WI38 (cell line): ENCODE data around the gene GPSM1.
A peak's percentile ranks its signal among the peaks of the same experiment; 100 is the strongest.

ENCODE experiments used
- H3K4me3 ChIP-seq: 2 replicates; pipeline ENCODE4 v1.5.1; 2011; ENCODE audit warnings: low read depth, mild to moderate bottlenecking, control low read depth, low read length
- CTCF ChIP-seq: IDR thresholded peaks from 2 replicates; pipeline ENCODE4 v1.5.1; 2012; ENCODE audit warnings: low read depth, mild to moderate bottlenecking, control low read depth, low read length

GPSM1 gene

DNA sequence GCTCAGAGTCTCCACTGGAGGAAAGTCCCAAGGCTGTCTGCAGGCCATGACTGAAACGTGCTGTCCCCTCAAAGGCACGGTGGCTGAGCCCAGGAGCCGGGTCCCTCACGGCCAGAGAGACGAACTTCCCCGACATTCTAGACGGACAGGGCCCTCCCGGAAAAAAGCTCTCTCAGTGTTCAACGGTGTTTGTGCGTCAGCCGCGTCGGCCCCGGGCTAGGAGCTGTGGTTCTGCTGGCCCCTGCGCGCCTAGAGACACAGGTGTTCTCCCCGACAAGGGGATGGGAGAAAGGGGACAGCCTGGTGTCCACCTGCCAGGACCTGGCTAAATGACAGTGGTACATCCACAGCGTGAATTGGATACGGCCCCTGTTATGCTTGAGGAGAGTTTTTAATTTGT lies 5.8 kb upstream of the GPSM1 start:
- no peak overlapping the region for H3K4me3 ChIP-seq
- TF ChIP-seq CTCF: no peak

DNA sequence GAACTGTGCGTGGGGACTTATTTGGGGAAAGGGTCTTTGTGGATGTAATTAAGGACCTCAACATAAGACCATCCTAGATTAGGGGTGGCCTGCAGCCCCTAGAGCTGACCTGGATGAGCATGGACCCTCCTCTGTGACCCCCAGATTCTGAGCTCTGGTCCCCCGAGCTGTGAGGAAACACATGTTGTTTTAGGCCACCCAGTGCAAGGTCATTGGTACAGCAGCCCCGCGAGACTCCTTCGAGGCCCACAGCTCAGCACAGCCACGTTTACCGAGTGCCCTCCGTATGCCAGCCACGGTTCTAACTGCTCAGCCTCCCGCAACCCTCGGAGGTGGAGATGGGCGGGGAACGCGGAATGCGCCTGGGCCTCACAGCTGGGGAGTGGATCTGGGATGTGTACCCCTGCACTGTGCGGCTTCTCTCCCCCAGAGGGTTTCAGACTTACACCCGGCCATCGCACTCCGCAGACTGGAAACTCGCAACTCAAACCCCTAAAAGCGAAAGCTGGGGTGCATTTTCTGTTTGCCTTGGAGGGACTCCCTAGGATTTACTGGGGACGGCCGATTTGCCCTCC lies 4.5 kb upstream of the GPSM1 start:
- TF ChIP-seq CTCF: no peak
- no peak overlapping the region for H3K4me3 ChIP-seq

DNA sequence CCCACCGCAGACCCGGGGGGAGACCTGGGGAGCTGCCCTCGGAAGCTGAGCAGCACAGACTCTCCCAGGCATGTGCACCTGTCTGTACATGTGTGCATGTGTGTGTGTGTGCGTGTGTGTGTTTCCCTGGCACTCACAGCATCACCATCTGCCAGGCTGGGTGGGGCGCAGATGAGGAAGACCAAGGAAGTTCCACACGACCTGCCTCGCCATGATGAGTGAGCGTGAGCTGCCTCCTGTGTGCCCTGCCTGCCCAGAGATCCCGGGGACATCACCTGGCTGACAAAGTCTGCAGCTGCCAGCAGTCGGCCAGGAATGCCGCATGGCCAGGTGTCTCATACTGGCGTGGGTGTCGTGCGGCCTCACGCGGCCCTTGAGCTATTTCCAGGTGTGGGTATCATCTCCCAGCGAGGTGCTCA lies 4.0 kb upstream of the GPSM1 start:
- no peak for TF ChIP-seq CTCF
- H3K4me3 ChIP-seq: no peak overlapping the region

GRCh38 chr9:136324501-136325300 lies 2.6 kb upstream of the GPSM1 start:
- no peak overlapping the region for H3K4me3 ChIP-seq
- TF ChIP-seq CTCF: no peak

DNA sequence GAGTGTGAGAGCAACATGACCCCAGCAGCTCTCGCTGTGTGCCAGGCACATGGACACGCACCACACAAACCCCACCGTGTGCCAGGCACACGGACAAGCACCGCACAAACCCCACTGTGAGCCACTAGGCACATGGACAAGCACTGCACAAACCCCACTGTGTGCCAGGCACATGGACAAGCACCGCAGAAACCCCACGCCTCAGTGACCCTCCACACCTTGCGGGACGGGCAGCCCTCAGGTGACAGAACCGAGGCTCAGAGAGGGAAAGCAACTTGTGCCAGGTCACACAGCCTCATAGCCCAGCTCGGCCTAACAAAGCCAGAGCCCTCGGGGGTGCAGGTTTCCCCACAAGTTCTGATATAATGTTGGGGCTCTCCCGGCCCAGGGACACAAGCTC lies 2.0 kb upstream of the GPSM1 start:
- no peak overlapping the region for H3K4me3 ChIP-seq
- TF ChIP-seq CTCF: no peak

GRCh38 chr9:136326061-136326760 lies 1.1 kb upstream of the GPSM1 start:
- no peak for TF ChIP-seq CTCF
- peak overlapping the region; percentile 30 for H3K4me3 ChIP-seq

GRCh38 chr9:136326761-136327303 lies 507 bp upstream of the GPSM1 start:
- no peak for TF ChIP-seq CTCF
- peak overlapping the region; percentile 30 for H3K4me3 ChIP-seq
